ENCODE data around the gene SLC26A1.

SLC26A1 gene

GRCh38 chr4:1018147-1019020 lies 25.2 kb upstream of the SLC26A1 start:
- H3K4me3 ChIP-seq (ENCODE audit: control insufficient read depth, low read depth, low read length), result no peak overlapping the region
- no peak for TF ChIP-seq CTCF (conservative IDR thresholded peaks at IDR 0.05; ENCODE audit: control insufficient read depth, insufficient read depth, low read depth, low read length)
- no peak for DNase-seq (ENCODE audit: low read depth)

GRCh38 chr4:1017706-1018105 lies 24.5 kb upstream of the SLC26A1 start:
- no peak for TF ChIP-seq CTCF (conservative IDR thresholded peaks at IDR 0.05; ENCODE audit: control insufficient read depth, insufficient read depth, low read depth, low read length)
- no peak overlapping the region for H3K4me3 ChIP-seq (ENCODE audit: control insufficient read depth, low read depth, low read length)
- DNase-seq (ENCODE audit: low read depth), result no peak

- no peak for DNase-seq (ENCODE audit: low read depth)
- no peak overlapping the region for H3K4me3 ChIP-seq (ENCODE audit: control insufficient read depth, low read depth, low read length)
- TF ChIP-seq CTCF (conservative IDR thresholded peaks at IDR 0.05; ENCODE audit: control insufficient read depth, insufficient read depth, low read depth, low read length), result no peak
Measured at GRCh38 chr4:1017211-1017610, 24.0 kb upstream of the SLC26A1 start.

GRCh38 chr4:1015746-1016145 lies 22.5 kb upstream of the SLC26A1 start:
- no peak for TF ChIP-seq CTCF (conservative IDR thresholded peaks at IDR 0.05; ENCODE audit: control insufficient read depth, insufficient read depth, low read depth, low read length)
- DNase-seq (ENCODE audit: low read depth), result no peak
- no peak overlapping the region for H3K4me3 ChIP-seq (ENCODE audit: control insufficient read depth, low read depth, low read length)

GRCh38 chr4:1015179-1015578 lies 22.0 kb upstream of the SLC26A1 start:
- no peak for TF ChIP-seq CTCF (conservative IDR thresholded peaks at IDR 0.05; ENCODE audit: control insufficient read depth, insufficient read depth, low read depth, low read length)
- H3K4me3 ChIP-seq (ENCODE audit: control insufficient read depth, low read depth, low read length), result no peak overlapping the region
- DNase-seq (ENCODE audit: low read depth), result no peak

GRCh38 chr4:1014291-1015167 lies 21.3 kb upstream of the SLC26A1 start:
- TF ChIP-seq CTCF (conservative IDR thresholded peaks at IDR 0.05; ENCODE audit: control insufficient read depth, insufficient read depth, low read depth, low read length), result no peak
- no peak for DNase-seq (ENCODE audit: low read depth)
- H3K4me3 ChIP-seq (ENCODE audit: control insufficient read depth, low read depth, low read length), result no peak overlapping the region

Data from fibroblast of mammary gland (primary cell).